ENCODE results near the gene CELF2. TPM values are rescaled to one million over a fixed set of nuclear protein-coding genes. Genes with fewer than 3 reads are reported as not detected.
A peak's percentile ranks its signal among the peaks of the same experiment; 100 is the strongest.
"Not testable (repeated sequence)": the region's sequence is repeated elsewhere in the genome, so short reads cannot be mapped to it uniquely, and the experiment has no call there.

Gene CELF2
- total RNA-seq, 1 experiment from 2014 or later = 0.51 TPM

DNA sequence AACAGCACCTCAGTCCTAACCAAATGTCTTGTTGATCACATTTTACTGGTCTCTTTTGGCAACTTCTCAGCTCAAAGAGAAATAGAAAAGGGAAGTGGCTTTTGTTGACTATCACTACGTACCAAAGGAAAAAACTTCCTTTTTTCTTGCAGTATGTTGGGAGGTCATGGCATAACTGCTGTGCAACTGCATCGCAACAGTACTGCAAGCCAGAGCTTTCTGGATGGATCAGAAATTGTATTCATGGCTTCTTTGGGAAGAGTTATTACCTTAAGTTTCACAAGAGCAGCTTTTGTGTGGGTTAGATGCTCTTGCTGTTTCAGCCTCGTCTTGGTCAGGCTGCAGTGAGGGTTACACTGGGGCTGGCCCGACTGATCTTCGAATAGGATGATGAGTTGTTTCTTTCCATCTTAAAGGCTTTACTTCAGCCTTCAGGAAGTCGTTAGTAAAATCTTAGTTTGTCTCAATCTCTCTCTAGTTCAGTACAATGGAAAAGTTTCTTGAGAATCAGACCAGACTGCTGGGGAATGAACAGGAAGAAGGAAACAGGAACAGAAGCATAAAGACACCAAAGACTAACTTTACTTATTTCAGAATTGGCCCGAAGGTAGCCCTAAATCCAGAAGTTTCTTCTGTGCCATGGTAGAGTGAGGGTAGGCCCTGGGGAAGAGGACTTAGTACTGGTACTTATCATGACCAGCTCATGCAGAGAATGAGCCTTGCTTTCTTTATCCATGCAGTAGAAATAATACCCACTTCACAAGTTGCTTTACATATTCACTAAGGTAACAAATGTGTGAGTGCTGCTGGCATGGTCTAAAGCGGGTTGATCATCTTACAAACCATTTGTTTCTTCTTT lies 153.6 kb downstream of the CELF2 start:
- no peak for DNase-seq (ENCODE audit: low read depth)

DNA sequence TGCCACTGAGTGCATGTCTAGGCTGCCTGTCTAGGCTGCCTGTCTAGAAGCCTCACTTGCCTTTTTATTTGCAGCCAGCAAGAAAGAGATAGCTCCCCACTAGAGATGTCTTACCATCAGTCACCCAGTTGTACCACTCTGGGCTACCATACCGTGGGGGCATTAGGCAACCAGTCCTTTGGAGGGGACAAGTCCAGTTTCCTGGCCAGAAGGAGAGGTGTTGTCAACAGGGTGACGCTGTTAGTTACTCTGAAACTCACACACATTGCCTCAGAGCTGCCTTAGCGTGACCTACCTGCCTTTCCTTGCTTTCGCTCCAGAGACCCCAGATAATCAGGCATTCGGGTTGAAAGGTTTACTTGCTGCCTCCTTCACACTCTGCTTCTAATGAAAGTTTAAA lies 155.4 kb downstream of the CELF2 start:
- DNase-seq (ENCODE audit: low read depth) = no peak

DNA sequence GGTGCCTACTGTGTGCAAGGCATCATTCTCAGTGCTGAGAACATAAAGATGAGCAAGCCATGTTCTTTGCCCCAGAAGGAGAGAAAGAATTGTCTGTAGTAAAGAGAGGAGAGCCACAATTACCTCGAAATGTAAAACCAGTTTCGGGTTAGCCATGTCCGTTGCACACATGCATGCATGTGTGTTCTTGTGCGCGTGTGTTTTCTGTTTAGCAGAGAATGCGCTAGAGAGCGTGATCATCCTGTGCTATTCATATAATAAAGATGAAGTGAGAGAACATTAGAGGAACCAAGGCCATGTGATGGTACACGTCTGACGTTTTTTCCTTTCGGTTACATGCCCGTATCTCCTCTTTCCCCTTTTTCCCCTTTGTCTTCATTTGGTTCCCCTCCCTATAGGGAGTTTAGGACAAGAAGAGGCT lies 158.2 kb downstream of the CELF2 start:
- DNase-seq (ENCODE audit: low read depth) = no peak

- no peak for DNase-seq (ENCODE audit: low read depth)
Observed at GRCh38 chr10:11176746-11177145, 159.1 kb downstream of the CELF2 start.

GRCh38 chr10:11177381-11177780 lies 159.7 kb downstream of the CELF2 start:
- no peak for DNase-seq (ENCODE audit: low read depth)

GRCh38 chr10:11177926-11178471 lies 160.3 kb downstream of the CELF2 start:
- DNase-seq (ENCODE audit: low read depth) = no peak

DNA sequence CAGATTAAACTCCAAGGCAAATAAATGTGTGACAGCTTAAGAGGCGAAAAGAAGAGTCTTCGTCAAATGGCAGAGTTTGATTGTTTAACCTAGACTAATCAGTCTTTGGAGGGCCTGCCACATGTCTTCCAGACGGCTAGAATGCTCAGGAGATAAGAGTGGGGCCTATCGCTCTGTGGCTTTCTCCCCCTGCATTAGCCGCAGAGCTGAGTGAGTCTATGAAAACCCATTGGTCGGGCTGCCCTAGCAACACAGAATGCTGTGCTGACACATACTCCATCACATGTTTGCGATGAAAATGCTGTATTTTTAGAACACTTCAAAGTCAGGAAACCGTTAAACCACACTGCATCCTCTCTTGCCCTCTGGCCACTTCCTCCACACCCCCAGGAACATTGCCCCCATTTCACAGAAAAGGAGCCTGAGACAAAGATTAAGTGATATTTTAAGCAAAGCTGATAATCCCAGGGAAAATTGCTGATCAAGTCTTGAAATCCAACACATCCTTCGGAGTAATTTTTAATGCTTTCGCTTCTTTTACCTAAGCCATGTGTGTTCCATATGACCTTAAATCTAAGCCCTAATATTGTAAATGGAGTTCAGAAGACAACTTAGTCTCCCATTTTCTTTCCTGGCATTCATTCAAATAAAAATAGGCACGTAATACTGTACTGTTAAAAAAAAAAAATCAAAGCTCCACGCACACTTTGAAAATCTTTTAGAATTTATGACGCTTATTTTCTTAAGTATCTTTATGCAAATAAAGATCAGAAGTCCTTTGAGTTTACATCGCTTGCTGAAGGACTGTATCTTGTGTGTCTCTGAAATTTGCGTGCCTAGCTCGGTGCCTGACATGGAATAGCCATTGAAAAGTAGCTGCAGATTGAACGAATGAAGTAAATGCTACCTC lies 161.2 kb downstream of the CELF2 start:
- peak; percentile 75 for DNase-seq (ENCODE audit: low read depth)

- no peak for DNase-seq (ENCODE audit: low read depth)
Observed at GRCh38 chr10:11179516-11180105, 161.9 kb downstream of the CELF2 start.

- no peak for DNase-seq (ENCODE audit: low read depth)
Observed at GRCh38 chr10:11180228-11180627, 162.6 kb downstream of the CELF2 start.

DNA sequence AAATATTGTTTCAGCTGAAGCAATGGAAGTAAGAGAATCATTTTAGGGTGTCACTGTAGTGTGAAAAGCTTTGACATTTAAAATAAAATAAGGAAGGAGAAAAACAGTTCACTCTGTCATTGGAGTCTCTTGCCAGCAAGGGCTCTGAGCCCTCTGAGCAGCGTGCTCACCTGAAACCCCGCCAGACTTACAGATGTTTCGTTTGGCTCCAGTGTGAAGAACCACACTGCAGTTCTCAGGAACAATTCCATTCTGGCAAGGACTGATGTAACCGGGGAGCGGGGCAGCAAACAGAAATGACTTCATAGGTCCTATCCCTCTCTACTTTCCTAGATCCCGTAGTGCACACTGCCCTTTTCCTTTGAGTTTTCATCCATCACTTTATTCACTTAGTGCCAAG lies 164.3 kb downstream of the CELF2 start:
- no peak for DNase-seq (ENCODE audit: low read depth)

DNA sequence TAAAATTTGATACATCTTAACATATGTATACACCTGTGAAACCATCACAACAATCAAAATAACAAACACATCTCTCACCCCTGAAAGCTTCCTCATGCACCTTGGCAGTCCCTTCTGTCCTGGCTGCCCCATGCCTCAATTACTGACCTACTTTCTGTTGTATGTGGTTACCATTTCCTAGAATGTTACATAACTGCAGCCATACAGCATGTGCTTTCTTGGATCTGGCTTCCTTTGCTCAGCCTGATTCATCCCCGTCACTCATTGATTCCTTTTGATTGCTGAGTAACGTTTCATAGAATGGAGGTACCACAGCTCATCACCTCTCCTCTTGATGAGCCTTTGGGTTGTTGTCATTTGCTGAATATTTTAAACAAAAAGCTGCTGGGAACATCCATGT lies 165.3 kb downstream of the CELF2 start:
- DNase-seq (ENCODE audit: low read depth) = no peak

DNA sequence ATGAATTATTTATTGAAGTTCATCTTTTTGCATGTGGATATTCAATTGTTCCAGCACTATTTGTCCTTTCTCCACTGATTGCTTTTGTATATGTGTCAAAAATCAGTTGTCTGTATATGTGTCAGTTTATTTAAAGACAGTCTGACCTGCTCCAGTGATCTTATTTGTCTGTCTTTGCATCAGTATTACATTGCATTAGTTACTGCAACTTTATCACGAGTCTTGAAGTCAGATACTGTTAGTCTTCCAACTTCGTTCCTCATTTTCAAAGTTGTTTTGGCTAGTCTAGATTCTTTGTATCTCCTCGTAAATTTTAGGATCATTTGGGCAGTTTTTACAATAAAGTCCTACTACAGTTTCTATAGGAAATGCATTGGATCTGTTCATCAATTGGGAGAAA lies 166.4 kb downstream of the CELF2 start:
- DNase-seq (ENCODE audit: low read depth) = no peak

DNA sequence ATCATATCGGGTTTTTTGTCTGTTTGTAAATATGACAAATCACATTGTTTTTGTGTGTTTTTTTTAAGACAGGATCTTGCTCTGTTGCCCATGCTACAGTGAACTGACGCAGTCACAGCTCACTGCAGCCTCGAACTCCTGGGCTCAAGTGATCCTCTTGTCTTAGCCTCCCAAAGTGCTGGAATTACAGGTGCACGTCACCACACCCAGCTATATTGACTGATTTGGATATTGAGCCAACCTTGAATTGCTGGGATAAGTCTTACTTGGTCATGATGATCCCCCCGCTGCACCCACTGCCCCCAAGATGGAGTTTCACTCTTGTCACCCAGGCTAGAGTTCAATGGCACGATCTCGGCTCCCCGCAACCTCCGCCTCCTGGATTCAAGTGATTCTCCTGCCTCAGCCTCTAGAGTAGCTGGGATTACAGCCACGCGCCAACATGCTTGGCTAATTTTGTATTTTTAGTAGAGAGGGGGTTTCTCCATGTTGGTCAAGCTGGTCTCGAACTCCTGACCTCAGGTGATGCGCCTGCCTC lies 167.5 kb downstream of the CELF2 start:
- DNase-seq (ENCODE audit: low read depth) = not testable (repeated sequence)

- DNase-seq (ENCODE audit: low read depth) = no peak
Observed at GRCh38 chr10:11186374-11186773, 168.7 kb downstream of the CELF2 start.

DNA sequence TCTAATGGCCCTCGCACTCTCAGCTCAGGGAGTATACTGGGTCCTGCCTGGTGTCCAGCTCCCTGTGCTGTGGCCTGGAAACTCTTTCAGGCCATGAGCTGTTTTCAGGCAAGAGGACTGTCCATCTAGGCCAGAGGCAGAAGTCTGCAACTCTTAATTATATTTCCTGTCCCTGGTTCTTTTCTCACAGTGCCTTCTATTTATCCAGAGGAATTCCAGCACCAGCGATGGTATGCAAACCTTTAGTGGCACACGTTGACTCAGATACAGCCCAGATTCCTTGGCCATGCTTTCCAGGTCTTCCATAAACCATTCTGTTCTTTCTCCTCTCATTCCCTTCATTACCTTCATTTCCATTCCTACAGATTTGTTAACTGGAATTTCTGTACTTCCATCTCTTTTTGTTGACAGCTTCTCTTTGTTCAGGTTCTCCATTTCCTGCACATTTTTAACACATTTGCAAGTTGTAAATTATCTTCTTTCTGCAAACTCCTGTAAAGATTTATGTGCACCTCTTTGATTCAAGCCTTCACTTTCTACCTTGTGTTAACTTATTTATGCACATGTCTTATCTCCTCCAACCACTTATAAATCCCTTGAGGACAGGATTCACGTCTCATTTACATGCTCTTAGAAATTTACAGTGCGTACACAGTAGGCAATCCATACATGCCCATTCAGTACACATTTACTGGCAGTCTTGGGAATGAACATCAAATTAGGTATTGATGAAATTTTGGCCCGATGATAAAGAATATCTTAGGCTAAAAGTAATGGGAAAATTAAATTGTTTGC lies 172.1 kb downstream of the CELF2 start:
- no peak for DNase-seq (ENCODE audit: low read depth)

- DNase-seq (ENCODE audit: low read depth) = no peak
Observed at GRCh38 chr10:11191190-11191589, 173.5 kb downstream of the CELF2 start.

- DNase-seq (ENCODE audit: low read depth) = no peak
Observed at GRCh38 chr10:11191678-11192077, 174.0 kb downstream of the CELF2 start.

- no peak for DNase-seq (ENCODE audit: low read depth)
Observed at GRCh38 chr10:11192304-11193000, 174.8 kb downstream of the CELF2 start.

GRCh38 chr10:11193001-11193551 lies 175.4 kb downstream of the CELF2 start:
- no peak for DNase-seq (ENCODE audit: low read depth)

Data from Daoy (cell line).